EH (cell line): ENCODE measurements around the gene OTP.
A peak's percentile ranks its signal among the peaks of the same experiment; 100 is the strongest.

Experiments used
- DNase-seq: peaks from one replicate; pipeline ENCODE4 v3.0.0-alpha.2; 2015; ENCODE audit warnings: low read depth

OTP gene

GRCh38 chr5:77637998-77638762 is at the start of gene OTP:
Gene OTP (minus strand): TSS chr5:77638713. CDS start chr5:77638549, 164 bp downstream.
- no peak for DNase-seq

GRCh38 chr5:77683171-77683732 is 44.7 kb upstream of the OTP start:
- no peak for DNase-seq

- no peak for DNase-seq
Observed at GRCh38 chr5:77670526-77670925, 32.0 kb upstream of the OTP start.

GRCh38 chr5:77669677-77670076 is 31.2 kb upstream of the OTP start:
- no peak for DNase-seq

GRCh38 chr5:77663090-77663863 is 24.8 kb upstream of the OTP start:
- peak; percentile 25 for DNase-seq

- DNase-seq = no peak
Observed at GRCh38 chr5:77662635-77663034, 24.1 kb upstream of the OTP start.

GRCh38 chr5:77658662-77659061 is 20.1 kb upstream of the OTP start:
- no peak for DNase-seq

- DNase-seq = no peak
Observed at GRCh38 chr5:77651343-77651742, 12.8 kb upstream of the OTP start.

- DNase-seq = no peak
Observed at GRCh38 chr5:77650686-77651085, 12.2 kb upstream of the OTP start.

GRCh38 chr5:77649776-77650175 is 11.3 kb upstream of the OTP start:
- no peak for DNase-seq

GRCh38 chr5:77645995-77646639 is 7.6 kb upstream of the OTP start:
- DNase-seq = no peak

- peak; percentile 29 for DNase-seq
Observed at GRCh38 chr5:77645158-77645994, 6.9 kb upstream of the OTP start.

- no peak for DNase-seq
Observed at GRCh38 chr5:77644371-77645157, 6.1 kb upstream of the OTP start.

- no peak for DNase-seq
Observed at GRCh38 chr5:77643654-77644370, 5.3 kb upstream of the OTP start.

GRCh38 chr5:77642738-77643653 is 4.5 kb upstream of the OTP start:
- DNase-seq = no peak

GRCh38 chr5:77641963-77642737 is 3.6 kb upstream of the OTP start:
- no peak for DNase-seq

GRCh38 chr5:77641397-77641943 is 3.0 kb upstream of the OTP start:
- DNase-seq = no peak
